ENCODE measurements around the gene SLC26A6.

DNA sequence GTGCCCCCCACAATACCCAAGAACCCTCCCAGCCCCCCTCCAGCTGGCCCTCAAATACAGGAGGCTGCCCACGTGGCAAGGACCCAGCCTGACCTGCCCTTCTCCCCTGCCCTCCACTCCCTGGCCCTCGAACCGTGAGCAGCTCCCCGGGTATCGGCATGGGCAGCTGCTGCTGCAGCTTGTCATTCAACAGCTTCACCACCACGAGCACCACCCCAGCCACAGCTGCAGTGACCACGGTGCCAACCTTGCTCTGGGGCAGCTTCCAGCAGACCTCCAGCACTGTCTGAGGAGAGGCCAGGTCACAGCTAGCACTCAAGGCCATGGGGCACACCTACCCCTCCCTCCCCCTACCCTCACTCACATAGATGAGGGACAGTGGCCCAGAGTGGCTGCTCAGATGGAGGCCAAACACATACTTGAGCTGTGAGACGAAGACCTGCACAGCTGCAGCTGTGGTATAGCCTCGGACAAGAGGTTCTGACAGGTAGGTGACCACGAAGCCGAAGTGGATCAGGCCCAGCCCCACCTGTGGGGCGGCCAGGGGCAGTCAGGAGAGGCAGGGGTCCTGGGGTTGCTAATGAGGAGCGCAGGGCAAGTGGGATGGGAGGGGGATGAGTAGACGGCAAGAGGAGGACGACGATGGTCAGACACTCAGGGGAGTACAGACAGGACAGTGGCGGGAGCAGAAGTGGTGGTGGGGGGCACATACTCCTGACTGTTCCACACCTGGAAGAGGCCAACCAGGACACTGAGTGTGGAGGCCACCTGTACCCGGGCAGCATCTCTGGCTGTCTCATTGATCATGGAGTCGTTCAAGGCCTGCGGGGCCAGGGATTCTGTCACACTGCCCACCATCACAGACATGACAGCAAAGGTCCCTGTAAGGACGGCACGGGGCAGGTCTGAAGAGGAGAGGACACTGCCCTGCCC, 3.5 kb downstream of the SLC26A6 start:
- no peak for TF ChIP-seq CTCF (IDR thresholded peaks at IDR 0.05)
- TF ChIP-seq SIN3A (IDR thresholded peaks at IDR 0.05; ENCODE audit: borderline replicate concordance, insufficient read depth, low read depth, low read length), result no peak
- TF ChIP-seq POLR2AphosphoS5 (IDR thresholded peaks at IDR 0.05; ENCODE audit: low read depth, low read length), result no peak
- TF ChIP-seq REST (IDR thresholded peaks at IDR 0.05; ENCODE audit: insufficient read depth in 1 of 2, low read depth in 2 of 2, low read length in 1 of 2), result no peak
